ENCODE data around the gene TRIM22.
"Not testable (repeated sequence)": the region's sequence is repeated elsewhere in the genome, so short reads cannot be mapped to it uniquely, and the experiment has no call there.

The TRIM22 gene

GRCh38 chr11:5689551-5689983 lies at the start of gene TRIM22:
TRIM22 (plus strand) TSS chr11:5689790; CDS start chr11:5696233, 6,443 bp downstream.
- DNase-seq (ENCODE audit: low spot score): peak; percentile 74
- no peak for TF ChIP-seq CTCF (IDR thresholded peaks at IDR 0.05; ENCODE audit: borderline replicate concordance, control extremely low read depth, extremely low read depth, insufficient read depth, missing control alignments)
- in situ Hi-C loops (cut with MboI; ENCODE audit: low sequenced_read_pairs, unreplicated experiment): no loop called here

- in situ Hi-C loops (cut with MboI; ENCODE audit: low sequenced_read_pairs, unreplicated experiment): no loop called here
- no peak for TF ChIP-seq CTCF (IDR thresholded peaks at IDR 0.05; ENCODE audit: borderline replicate concordance, control extremely low read depth, extremely low read depth, insufficient read depth, missing control alignments)
- no peak for DNase-seq (ENCODE audit: low spot score)
Measured at GRCh38 chr11:5639953-5640352, 49.6 kb upstream of the TRIM22 start.

GRCh38 chr11:5643585-5643984 lies 46.0 kb upstream of the TRIM22 start:
- in situ Hi-C loops (cut with MboI; ENCODE audit: low sequenced_read_pairs, unreplicated experiment): no loop called here
- no peak for TF ChIP-seq CTCF (IDR thresholded peaks at IDR 0.05; ENCODE audit: borderline replicate concordance, control extremely low read depth, extremely low read depth, insufficient read depth, missing control alignments)
- no peak for DNase-seq (ENCODE audit: low spot score)

GRCh38 chr11:5646139-5646538 lies 43.5 kb upstream of the TRIM22 start:
- no peak for DNase-seq (ENCODE audit: low spot score)
- in situ Hi-C loops (cut with MboI; ENCODE audit: low sequenced_read_pairs, unreplicated experiment): no loop called here
- TF ChIP-seq CTCF (IDR thresholded peaks at IDR 0.05; ENCODE audit: borderline replicate concordance, control extremely low read depth, extremely low read depth, insufficient read depth, missing control alignments): no peak

- no peak for DNase-seq (ENCODE audit: low spot score)
- TF ChIP-seq CTCF (IDR thresholded peaks at IDR 0.05; ENCODE audit: borderline replicate concordance, control extremely low read depth, extremely low read depth, insufficient read depth, missing control alignments): no peak
- in situ Hi-C loops (cut with MboI; ENCODE audit: low sequenced_read_pairs, unreplicated experiment): no loop called here
Measured at GRCh38 chr11:5655474-5655873, 34.1 kb upstream of the TRIM22 start.

- DNase-seq (ENCODE audit: low spot score); in situ Hi-C loops (cut with MboI; ENCODE audit: low sequenced_read_pairs, unreplicated experiment): not testable (repeated sequence)
Measured at GRCh38 chr11:5656956-5657355, 32.6 kb upstream of the TRIM22 start.

GRCh38 chr11:5658318-5658717 lies 31.3 kb upstream of the TRIM22 start:
- DNase-seq (ENCODE audit: low spot score): no peak
- in situ Hi-C loops (cut with MboI; ENCODE audit: low sequenced_read_pairs, unreplicated experiment): no loop called here
- no peak for TF ChIP-seq CTCF (IDR thresholded peaks at IDR 0.05; ENCODE audit: borderline replicate concordance, control extremely low read depth, extremely low read depth, insufficient read depth, missing control alignments)
